ENCODE data around the gene SLC4A8.
A peak's percentile ranks its signal among the peaks of the same experiment; 100 is the strongest.

The SLC4A8 gene

GRCh38 chr12:51520576-51521325, 96.1 kb downstream of the SLC4A8 start:
- ATAC-seq (replicated peaks) = no peak
- no peak for DNase-seq
- Mint-ChIP-seq H3K27ac (no peak overlapping the region), H3K27me3 (no peaks in the 10 kb centered on the region), H3K4me3 (no peak overlapping the region), H3K9me3 (no peaks in the 10 kb centered on the region), H3K36me3 (ENCODE audit: insufficient read depth) (no peaks in the 10 kb centered on the region), H3K4me1 (ENCODE audit: low read depth in 2 of 2) (no peaks in the 10 kb centered on the region)

GRCh38 chr12:51521554-51522276, 97.1 kb downstream of the SLC4A8 start:
- H3K36me3 Mint-ChIP-seq (ENCODE audit: insufficient read depth) = no peaks in the 10 kb centered on the region
- DNase-seq (no peak), ATAC-seq (replicated peaks) (no peak)
- no peak overlapping the region for H3K4me3 Mint-ChIP-seq
- no peak overlapping the region for H3K27ac Mint-ChIP-seq
- no peaks in the 10 kb centered on the region for H3K9me3 Mint-ChIP-seq
- H3K4me1 Mint-ChIP-seq (ENCODE audit: low read depth in 2 of 2) = no peaks in the 10 kb centered on the region
- no peaks in the 10 kb centered on the region for H3K27me3 Mint-ChIP-seq

- Mint-ChIP-seq H3K27me3 (no peaks in the 10 kb centered on the region), H3K4me3 (no peak overlapping the region), H3K27ac (no peak overlapping the region), H3K36me3 (ENCODE audit: insufficient read depth) (no peaks in the 10 kb centered on the region), H3K9me3 (no peaks in the 10 kb centered on the region), H3K4me1 (ENCODE audit: low read depth in 2 of 2) (no peaks in the 10 kb centered on the region)
- DNase-seq (no peak), ATAC-seq (replicated peaks) (no peak)
Observed at GRCh38 chr12:51522696-51523095, 98.1 kb downstream of the SLC4A8 start.

GRCh38 chr12:51524386-51524901, 99.8 kb downstream of the SLC4A8 start:
- Mint-ChIP-seq H3K36me3 (ENCODE audit: insufficient read depth) (no peaks in the 10 kb centered on the region), H3K27ac (no peak overlapping the region), H3K4me3 (no peak overlapping the region), H3K9me3 (no peaks in the 10 kb centered on the region), H3K27me3 (peaks cover 0 to 13% of the 10 kb centered on the region in 2 donors), H3K4me1 (ENCODE audit: low read depth in 2 of 2) (no peaks in the 10 kb centered on the region)
- DNase-seq (no peak), ATAC-seq (replicated peaks) (no peak)

GRCh38 chr12:51525518-51525917, 100.9 kb downstream of the SLC4A8 start:
- H3K27ac Mint-ChIP-seq = no peak overlapping the region
- ATAC-seq (replicated peaks) = no peak
- H3K9me3 Mint-ChIP-seq = no peaks in the 10 kb centered on the region
- no peaks in the 10 kb centered on the region for H3K36me3 Mint-ChIP-seq (ENCODE audit: insufficient read depth)
- peaks cover 3 to 20% of the 10 kb centered on the region in 2 donors for H3K27me3 Mint-ChIP-seq
- DNase-seq = no peak
- H3K4me1 Mint-ChIP-seq (ENCODE audit: low read depth in 2 of 2) = no peaks in the 10 kb centered on the region
- H3K4me3 Mint-ChIP-seq = no peak overlapping the region

GRCh38 chr12:51527966-51528365, 103.3 kb downstream of the SLC4A8 start:
- Mint-ChIP-seq H3K27ac (no peak overlapping the region), H3K4me1 (ENCODE audit: low read depth in 2 of 2) (peaks cover 6 to 7% of the 10 kb centered on the region in 2 donors), H3K4me3 (no peak overlapping the region), H3K36me3 (ENCODE audit: insufficient read depth) (no peaks in the 10 kb centered on the region), H3K27me3 (peaks cover 16 to 41% of the 10 kb centered on the region in 2 donors), H3K9me3 (no peaks in the 10 kb centered on the region)
- DNase-seq (no peak), ATAC-seq (replicated peaks) (no peak)

- Mint-ChIP-seq H3K4me3 (no peak overlapping the region), H3K27me3 (peaks cover 16 to 46% of the 10 kb centered on the region in 2 donors), H3K27ac (no peak overlapping the region), H3K4me1 (ENCODE audit: low read depth in 2 of 2) (peaks cover 6 to 7% of the 10 kb centered on the region in 2 donors), H3K9me3 (no peaks in the 10 kb centered on the region), H3K36me3 (ENCODE audit: insufficient read depth) (no peaks in the 10 kb centered on the region)
- ATAC-seq (replicated peaks) (no peak), DNase-seq (no peak)
Observed at GRCh38 chr12:51528852-51529650, 104.4 kb downstream of the SLC4A8 start.

GRCh38 chr12:51529651-51529970, 105.0 kb downstream of the SLC4A8 start:
- no peaks in the 10 kb centered on the region for H3K9me3 Mint-ChIP-seq
- no peak overlapping the region for H3K4me3 Mint-ChIP-seq
- H3K27ac Mint-ChIP-seq = no peak overlapping the region
- H3K27me3 Mint-ChIP-seq = peaks cover 19 to 51% of the 10 kb centered on the region in 2 donors
- no peak for ATAC-seq (replicated peaks)
- H3K4me1 Mint-ChIP-seq (ENCODE audit: low read depth in 2 of 2) = peaks cover 6 to 7% of the 10 kb centered on the region in 2 donors
- no peaks in the 10 kb centered on the region for H3K36me3 Mint-ChIP-seq (ENCODE audit: insufficient read depth)
- DNase-seq = no peak

GRCh38 chr12:51530208-51530607, 105.6 kb downstream of the SLC4A8 start:
- Mint-ChIP-seq H3K4me3 (no peak overlapping the region), H3K27me3 (peaks cover 23 to 57% of the 10 kb centered on the region in 2 donors), H3K9me3 (no peaks in the 10 kb centered on the region), H3K4me1 (ENCODE audit: low read depth in 2 of 2) (peaks cover 6 to 7% of the 10 kb centered on the region in 2 donors), H3K27ac (no peak overlapping the region), H3K36me3 (ENCODE audit: insufficient read depth) (no peaks in the 10 kb centered on the region)
- DNase-seq = no peak
- no peak for ATAC-seq (replicated peaks)

GRCh38 chr12:51531284-51531977, 106.8 kb downstream of the SLC4A8 start:
- H3K4me1 Mint-ChIP-seq (ENCODE audit: low read depth in 2 of 2) = peaks cover 6 to 7% of the 10 kb centered on the region in 2 donors
- ATAC-seq (replicated peaks) = no peak
- H3K36me3 Mint-ChIP-seq (ENCODE audit: insufficient read depth) = no peaks in the 10 kb centered on the region
- no peak for DNase-seq
- H3K4me3 Mint-ChIP-seq = no peak overlapping the region
- H3K27me3 Mint-ChIP-seq = peaks cover 32 to 67% of the 10 kb centered on the region in 2 donors
- H3K9me3 Mint-ChIP-seq = no peaks in the 10 kb centered on the region
- peak overlapping the region in 1 of 2 donors; percentile 2 for H3K27ac Mint-ChIP-seq

GRCh38 chr12:51531978-51532497, 107.4 kb downstream of the SLC4A8 start:
- ATAC-seq (replicated peaks) (peak; percentile 91), DNase-seq (peak; percentile 70 to 75 (median 70))
- Mint-ChIP-seq H3K27ac (peak overlapping the region in 1 of 2 donors; percentile 2), H3K4me3 (no peak overlapping the region), H3K9me3 (no peaks in the 10 kb centered on the region), H3K36me3 (ENCODE audit: insufficient read depth) (no peaks in the 10 kb centered on the region), H3K4me1 (ENCODE audit: low read depth in 2 of 2) (peaks cover 6 to 7% of the 10 kb centered on the region in 2 donors), H3K27me3 (peaks cover 32 to 70% of the 10 kb centered on the region in 2 donors)

- DNase-seq = no peak
- no peak overlapping the region for H3K4me3 Mint-ChIP-seq
- no peak overlapping the region for H3K27ac Mint-ChIP-seq
- H3K9me3 Mint-ChIP-seq = no peaks in the 10 kb centered on the region
- peaks cover 33 to 79% of the 10 kb centered on the region in 2 donors for H3K27me3 Mint-ChIP-seq
- no peaks in the 10 kb centered on the region for H3K36me3 Mint-ChIP-seq (ENCODE audit: insufficient read depth)
- no peak for ATAC-seq (replicated peaks)
- peaks cover 6 to 7% of the 10 kb centered on the region in 2 donors for H3K4me1 Mint-ChIP-seq (ENCODE audit: low read depth in 2 of 2)
Observed at GRCh38 chr12:51533799-51534198, 109.2 kb downstream of the SLC4A8 start.
